Measurements from ENCODE around the gene SAFB.
A peak's percentile ranks its signal among the peaks of the same experiment; 100 is the strongest.
"Not testable (repeated sequence)": the region's sequence is repeated elsewhere in the genome, so short reads cannot be mapped to it uniquely, and the experiment has no call there.

The SAFB gene

DNA sequence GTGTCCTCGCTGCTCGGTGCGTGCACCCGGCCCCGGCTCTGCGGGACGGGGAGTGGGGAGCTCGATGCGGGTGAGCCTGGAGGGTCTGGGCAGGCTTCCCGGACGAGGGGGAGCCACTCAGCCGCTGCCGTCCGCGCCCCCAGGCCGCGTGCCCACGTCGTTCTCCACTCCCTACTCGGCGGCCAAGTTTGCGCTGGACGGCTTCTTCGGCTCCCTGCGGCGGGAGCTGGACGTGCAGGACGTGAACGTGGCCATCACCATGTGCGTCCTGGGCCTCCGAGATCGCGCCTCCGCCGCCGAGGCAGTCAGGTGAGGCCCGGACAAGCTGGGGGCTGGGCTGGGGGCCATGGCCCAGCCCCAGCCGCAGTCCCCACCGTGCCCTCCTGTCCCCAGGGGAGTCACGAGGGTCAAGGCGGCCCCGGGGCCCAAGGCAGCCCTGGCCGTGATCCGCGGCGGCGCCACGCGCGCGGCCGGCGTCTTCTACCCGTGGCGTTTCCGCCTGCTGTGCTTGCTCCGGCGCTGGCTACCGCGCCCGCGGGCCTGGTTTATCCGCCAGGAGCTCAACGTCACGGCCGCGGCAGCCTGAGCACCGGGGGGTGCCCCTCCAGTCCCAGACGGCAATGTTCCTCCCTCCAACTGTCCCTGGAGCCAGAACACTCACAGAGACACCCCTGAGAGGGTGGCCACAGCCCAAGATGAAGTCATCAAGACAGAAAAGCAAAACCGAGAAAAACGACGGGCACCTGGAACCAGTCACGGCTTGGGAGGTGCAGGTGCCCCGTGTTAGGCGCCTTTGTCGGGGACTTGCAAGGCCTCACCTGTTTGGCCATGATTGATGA lies 64.7 kb downstream of the SAFB start:
- no peak for DNase-seq

DNA sequence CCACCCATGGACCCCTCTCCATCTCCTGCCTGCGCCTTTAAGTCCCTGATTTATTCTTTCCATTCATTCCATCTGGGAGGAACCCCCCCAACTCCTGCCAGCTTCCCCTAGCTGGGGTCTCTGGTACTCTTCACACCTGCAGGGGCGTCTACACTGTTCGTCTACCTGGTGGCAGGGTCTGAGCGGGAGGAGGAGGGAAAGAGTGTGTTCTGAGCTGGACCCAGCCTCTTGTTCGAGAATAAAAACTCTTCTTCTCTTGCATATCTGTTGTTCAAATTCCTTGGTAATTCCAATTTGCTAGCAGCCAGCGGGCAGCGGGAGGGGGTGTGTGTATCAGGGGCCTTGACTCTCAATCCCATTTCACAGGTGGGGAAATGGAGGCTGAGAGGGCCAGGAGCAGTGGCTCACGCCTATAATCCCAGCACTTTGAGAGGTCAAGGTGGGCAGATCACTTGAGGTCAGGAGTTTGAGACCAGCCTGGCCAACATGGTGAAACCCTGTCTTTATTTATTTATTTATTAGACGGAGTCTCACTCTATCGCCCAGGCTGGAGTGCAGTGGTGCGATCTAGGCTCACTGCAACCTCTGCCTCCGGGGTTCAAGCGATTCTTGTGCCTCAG lies 65.5 kb downstream of the SAFB start:
- not testable (repeated sequence) for DNase-seq

GRCh38 chr19:5690125-5690954 lies 67.5 kb downstream of the SAFB start, which contains the start of gene RPL36:
TSS of gene RPL36 (plus strand) at chr19:5690295. CDS start at chr19:5690508, 213 bp downstream.
- DNase-seq = peak; percentile 94 to 100

DNA sequence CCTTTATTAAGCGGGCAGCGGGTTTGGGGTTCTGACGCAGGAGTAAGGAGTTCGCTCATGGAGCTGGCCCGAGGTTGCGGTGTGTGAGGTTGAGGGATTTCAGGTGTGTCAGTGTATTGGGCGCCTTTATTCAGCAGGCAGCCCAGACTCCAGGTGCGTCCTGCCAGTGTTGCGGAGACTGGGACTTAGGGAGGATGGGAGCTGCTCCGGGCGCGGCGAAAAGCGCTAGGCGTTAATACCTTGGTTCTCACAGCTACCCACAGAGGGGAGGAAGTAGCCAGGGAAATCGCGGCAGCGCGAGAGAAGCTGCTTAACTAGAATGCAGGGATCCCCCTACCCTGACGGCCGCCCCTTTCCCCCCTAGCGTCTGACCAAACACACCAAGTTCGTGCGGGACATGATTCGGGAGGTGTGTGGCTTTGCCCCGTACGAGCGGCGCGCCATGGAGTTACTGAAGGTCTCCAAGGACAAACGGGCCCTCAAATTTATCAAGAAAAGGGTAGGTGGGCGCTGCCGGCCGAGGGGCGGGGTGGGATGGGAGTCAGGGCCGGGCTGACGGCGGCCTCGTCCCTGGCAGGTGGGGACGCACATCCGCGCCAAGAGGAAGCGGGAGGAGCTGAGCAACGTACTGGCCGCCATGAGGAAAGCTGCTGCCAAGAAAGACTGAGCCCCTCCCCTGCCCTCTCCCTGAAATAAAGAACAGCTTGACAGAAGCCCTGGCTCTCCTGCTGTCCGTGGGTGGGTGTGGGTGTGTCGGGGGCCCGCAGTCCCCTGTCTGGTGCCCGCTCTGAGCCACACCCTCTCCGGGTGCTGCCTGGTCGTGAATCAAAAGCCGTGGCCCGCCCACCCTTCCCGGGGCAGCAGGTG lies 68.3 kb downstream of the SAFB start:
- peak in 1 of 2 donors; percentile 12 for DNase-seq

GRCh38 chr19:5691822-5692722 lies 69.2 kb downstream of the SAFB start:
- no peak for DNase-seq

DNA sequence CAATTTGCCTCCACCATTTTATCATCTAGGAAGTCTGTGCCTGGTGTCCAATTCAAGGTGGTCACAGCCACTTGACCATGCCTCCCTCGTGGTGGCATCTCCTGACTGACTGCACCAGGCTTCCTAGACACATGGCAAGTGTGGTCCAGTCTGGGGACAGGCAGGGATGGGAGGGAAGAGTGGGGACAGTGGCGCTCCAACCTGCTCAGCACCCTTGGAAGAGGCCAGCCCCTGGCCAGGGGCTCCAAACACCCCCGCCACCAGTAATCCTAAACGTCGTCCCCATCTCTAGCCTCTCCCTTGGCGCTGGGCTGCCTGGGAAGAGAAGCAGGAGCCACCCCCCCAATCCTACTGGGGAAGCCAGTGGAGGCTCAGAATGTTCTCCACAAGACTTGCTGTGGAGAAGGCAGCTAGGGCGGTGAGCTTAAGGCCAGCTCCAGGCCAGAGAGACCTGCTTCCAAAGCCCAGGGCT lies 69.9 kb downstream of the SAFB start:
- DNase-seq = no peak

DNA sequence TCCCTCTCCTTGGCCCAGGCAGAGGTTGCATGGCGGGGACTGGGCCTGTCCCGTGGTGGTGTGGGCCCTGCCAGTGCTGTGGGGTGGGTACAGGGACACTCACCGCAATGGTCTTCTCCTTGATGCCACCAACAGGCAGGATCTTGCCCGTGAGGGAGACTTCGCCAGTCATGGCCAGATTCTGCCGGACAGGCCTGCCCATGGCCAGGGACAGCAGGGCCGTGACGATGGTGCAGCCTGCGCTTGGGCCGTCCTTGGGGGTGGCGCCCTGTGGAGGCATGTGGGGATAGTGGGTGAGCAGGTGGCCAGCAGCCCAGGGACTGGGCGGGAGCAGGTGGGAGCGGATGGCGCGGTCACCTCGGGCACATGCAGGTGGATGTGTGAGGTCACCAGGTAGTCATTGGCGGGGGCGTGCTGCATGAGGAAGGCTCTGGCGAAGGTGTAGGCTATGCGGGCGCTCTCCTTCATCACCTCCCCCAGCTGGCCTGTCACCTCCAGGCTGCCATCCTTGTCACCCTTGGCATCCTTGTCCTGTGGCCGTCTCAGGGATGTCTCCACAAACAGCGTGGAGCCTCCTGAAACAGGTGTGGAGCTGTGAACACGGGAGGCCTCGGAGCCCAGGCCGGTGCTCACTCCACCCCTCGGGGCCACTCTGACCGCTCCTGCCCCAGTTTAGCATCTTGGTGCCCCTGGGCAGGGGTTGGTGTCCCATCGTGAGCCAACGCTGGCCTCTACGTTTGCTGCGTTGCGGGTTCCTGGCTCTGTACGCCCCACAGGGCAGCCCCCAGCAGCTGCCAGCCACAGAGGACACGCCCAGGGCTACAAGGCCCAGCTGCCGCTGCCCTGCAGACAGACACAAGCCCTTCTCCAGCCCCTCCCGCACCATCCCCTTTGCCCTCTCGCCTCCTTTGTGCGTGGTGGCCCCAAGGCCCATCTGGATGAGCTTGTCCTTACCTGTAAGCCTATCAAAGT lies 70.6 kb downstream of the SAFB start:
- DNase-seq = no peak

- no peak for DNase-seq
Measured at GRCh38 chr19:5694167-5694955, 71.5 kb downstream of the SAFB start.

DNA sequence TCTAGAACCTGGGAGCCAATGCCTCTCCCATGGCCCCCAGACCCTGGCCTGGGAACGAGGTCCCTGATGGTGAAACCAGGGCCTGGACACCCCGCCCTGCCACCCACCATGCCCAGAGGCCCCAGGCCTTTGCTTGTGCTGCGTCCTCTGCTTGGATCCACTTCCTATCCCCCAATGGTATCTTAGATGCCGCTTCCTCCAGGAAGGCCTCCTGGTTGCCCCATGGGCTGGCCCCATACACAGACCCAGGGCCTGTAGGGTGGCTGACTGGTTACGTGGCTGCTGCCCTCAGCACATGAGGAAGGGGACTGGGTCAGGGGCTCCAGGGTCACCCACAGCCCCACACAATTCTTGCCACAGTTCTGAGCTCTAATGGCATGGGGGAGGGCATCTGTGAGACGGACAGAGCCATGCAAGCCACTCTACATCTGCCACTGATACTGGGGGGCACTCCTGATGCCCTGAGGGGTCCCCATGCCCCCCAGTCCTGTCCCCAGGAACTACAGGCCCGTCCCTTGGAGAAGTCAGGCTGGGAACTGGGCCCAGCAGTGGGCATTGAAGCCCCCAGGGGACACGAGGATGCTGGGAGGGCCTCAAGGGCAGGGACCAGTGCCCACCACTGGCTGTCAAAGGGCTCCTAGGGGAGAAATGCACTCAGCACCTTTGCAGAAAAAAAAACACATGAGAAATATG lies 72.2 kb downstream of the SAFB start:
- DNase-seq = no peak

- no peak for DNase-seq
Measured at GRCh38 chr19:5695649-5696195, 72.8 kb downstream of the SAFB start.

GRCh38 chr19:5696196-5697021 lies 73.5 kb downstream of the SAFB start:
- no peak for DNase-seq

GRCh38 chr19:5697022-5697889 lies 74.4 kb downstream of the SAFB start:
- no peak for DNase-seq

GRCh38 chr19:5697890-5698634 lies 75.2 kb downstream of the SAFB start:
- DNase-seq = no peak

GRCh38 chr19:5698635-5699422 lies 75.9 kb downstream of the SAFB start:
- DNase-seq = no peak

All from inflammatory macrophage treated with lipopolysaccharide for 1 hour (primary cell).